Brain microvascular endothelial cell (primary cell): ENCODE data around the gene GULP1.
A peak's percentile ranks its signal among the peaks of the same experiment; 100 is the strongest.
"Not testable (repeated sequence)": the region's sequence is repeated elsewhere in the genome, so short reads cannot be mapped to it uniquely, and the experiment has no call there.

Experiments
- DNase-seq: peaks from one replicate; pipeline ENCODE4 v3.0.0-alpha.2; 2020
- H3K27ac ChIP-seq: fragments of 250-450 bp; sonication (Bioruptor Pico); 2 replicates; pipeline ENCODE4 v1.5.1; 2020; ENCODE audit warnings: mild to moderate bottlenecking, moderate library complexity
- H3K27me3 ChIP-seq: fragments of 250-450 bp; sonication (Bioruptor Pico); replicated peaks from 2 replicates; pipeline ENCODE4 v1.5.1; 2020; ENCODE audit warnings: mild to moderate bottlenecking
- H3K36me3 ChIP-seq: fragments of 250-450 bp; sonication (Bioruptor Pico); replicated peaks from 2 replicates; pipeline ENCODE4 v1.5.1; 2020; ENCODE audit warnings: mild to moderate bottlenecking
- H3K4me3 ChIP-seq: 2 replicates; pipeline ENCODE4 v1.5.1; 2011; ENCODE audit warnings: low read depth, mild to moderate bottlenecking, control low read depth, low read length, moderate library complexity
- CTCF ChIP-seq: IDR thresholded peaks from 2 replicates; pipeline ENCODE4 v1.5.1; 2011; ENCODE audit warnings: low read depth, mild to moderate bottlenecking, moderate library complexity, low read length, control low read depth, inconsistent platforms; ENCODE audit errors: missing control alignments
- in situ Hi-C: cut with HindIII; loops from 2 replicates; pipeline ENCODE4 v1.10.0; 2017; ENCODE audit warnings: low sequenced_read_pairs, low pct_ligation_motif_present

Gene GULP1

GRCh38 chr2:188449971-188450370 lies 158.3 kb downstream of the GULP1 start:
- in situ Hi-C loops = no loop called here
- Histone ChIP-seq H3K27ac (no peak overlapping the region), H3K4me3 (no peak overlapping the region), H3K36me3 (no peaks in the 10 kb centered on the region), H3K27me3 (no peaks in the 10 kb centered on the region)
- DNase-seq = no peak
- TF ChIP-seq CTCF = no peak

GRCh38 chr2:188450732-188451483 lies 159.2 kb downstream of the GULP1 start:
- in situ Hi-C loops = no loop called here
- no peak overlapping the region for H3K4me3 ChIP-seq
- H3K27me3 ChIP-seq = no peaks in the 10 kb centered on the region
- H3K36me3 ChIP-seq = no peaks in the 10 kb centered on the region
- H3K27ac ChIP-seq = no peak overlapping the region
- no peak for TF ChIP-seq CTCF
- DNase-seq = no peak

GRCh38 chr2:188452084-188452483 lies 160.4 kb downstream of the GULP1 start:
- Histone ChIP-seq H3K36me3 (no peaks in the 10 kb centered on the region), H3K27ac (no peak overlapping the region), H3K4me3 (no peak overlapping the region), H3K27me3 (no peaks in the 10 kb centered on the region)
- in situ Hi-C loops = no loop called here
- no peak for DNase-seq
- no peak for TF ChIP-seq CTCF

GRCh38 chr2:188456114-188456909 lies 164.6 kb downstream of the GULP1 start:
- DNase-seq = no peak
- no peaks in the 10 kb centered on the region for H3K27me3 ChIP-seq
- TF ChIP-seq CTCF = peak; percentile 55
- H3K4me3 ChIP-seq = no peak overlapping the region
- H3K36me3 ChIP-seq = no peaks in the 10 kb centered on the region
- no peak overlapping the region for H3K27ac ChIP-seq
- in situ Hi-C loops = no loop called here

GRCh38 chr2:188459061-188459460 lies 167.4 kb downstream of the GULP1 start:
- no peak overlapping the region for H3K27ac ChIP-seq
- in situ Hi-C loops = no loop called here
- no peak for DNase-seq
- no peak overlapping the region for H3K4me3 ChIP-seq
- no peaks in the 10 kb centered on the region for H3K27me3 ChIP-seq
- TF ChIP-seq CTCF = no peak
- H3K36me3 ChIP-seq = no peaks in the 10 kb centered on the region

- DNase-seq, H3K4me3 ChIP-seq, in situ Hi-C loops, H3K27ac ChIP-seq, H3K27me3 ChIP-seq, H3K36me3 ChIP-seq: not testable (repeated sequence)
Measured at GRCh38 chr2:188466078-188466477, 174.4 kb downstream of the GULP1 start.
